GM19438 (cell line): ENCODE measurements around the gene PDSS2.
"Not testable (repeated sequence)": the region's sequence is repeated elsewhere in the genome, so short reads cannot be mapped to it uniquely, and the experiment has no call there.

Experiments used
- ATAC-seq: cut with Tn5 transposase; IDR thresholded peaks from one replicate; pipeline ENCODE4 v1.9.1; 2021; ENCODE audit warnings: low read depth; ENCODE audit not compliant: unreplicated experiment

PDSS2 gene

DNA sequence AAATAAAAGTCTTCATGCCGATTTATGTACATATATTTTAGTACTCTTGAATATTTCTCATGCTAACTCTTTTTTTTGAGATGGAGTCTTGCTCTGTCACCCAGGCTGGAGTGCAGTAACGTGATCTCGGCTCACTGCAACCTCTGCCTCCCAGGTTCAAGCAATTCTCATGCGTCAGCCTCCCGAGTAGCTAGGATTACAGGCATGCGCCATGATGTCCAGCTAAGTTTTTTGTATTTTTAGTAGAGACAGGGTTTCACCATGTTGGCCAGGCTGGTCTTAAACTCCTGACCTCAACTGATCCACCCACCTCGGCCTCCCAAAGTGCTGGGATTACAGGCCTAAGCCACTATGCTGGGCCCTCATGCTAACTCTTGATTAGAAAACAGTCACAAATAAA is 179.4 kb downstream of the PDSS2 start:
- ATAC-seq, result not testable (repeated sequence)

DNA sequence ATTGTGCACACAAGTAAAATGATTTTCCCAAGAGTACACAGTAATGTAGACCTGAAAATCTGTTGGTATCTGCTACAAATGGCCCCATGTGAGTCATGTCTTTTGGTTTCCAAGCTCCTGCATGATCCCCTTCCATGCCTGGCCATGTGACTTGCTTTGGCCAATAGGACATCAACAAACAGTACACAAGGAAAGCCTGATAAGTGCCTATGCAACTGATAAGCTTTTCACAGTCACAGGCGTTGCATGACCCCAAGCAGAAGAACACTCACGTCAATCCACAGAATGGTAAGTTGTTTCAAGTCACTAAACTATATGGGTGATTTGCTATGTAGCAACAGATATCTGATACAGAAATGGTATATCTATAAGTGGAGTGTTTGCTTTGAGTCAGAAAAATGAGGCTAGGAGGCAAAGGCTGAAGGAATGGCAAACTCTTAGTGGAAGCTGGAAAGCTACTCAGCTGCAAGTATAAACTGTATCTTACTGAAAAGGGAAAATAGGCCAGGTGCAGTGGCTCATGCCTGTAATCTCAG is 184.0 kb downstream of the PDSS2 start:
- no peak for ATAC-seq

DNA sequence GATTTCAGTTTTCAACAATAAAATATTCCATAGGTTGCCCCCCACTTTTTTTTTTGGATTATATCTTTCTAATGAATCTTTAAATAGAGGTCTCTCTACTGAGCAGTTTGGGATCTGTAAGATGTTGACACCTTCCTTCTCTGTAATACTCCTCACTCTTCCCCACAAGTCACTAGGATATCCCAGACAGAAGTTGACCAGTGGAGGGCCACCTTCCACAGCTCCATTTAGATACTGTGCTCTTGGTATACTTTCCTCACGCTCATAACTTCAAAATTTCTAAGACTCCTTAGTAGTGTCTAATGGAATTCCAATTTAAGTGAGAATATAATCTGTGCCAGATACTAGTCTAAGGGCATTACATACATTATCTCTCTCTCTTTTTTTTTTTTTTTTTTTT is 185.1 kb downstream of the PDSS2 start:
- ATAC-seq, result no peak

- no peak for ATAC-seq
Measured at GRCh38 chr6:107272246-107272645, 187.1 kb downstream of the PDSS2 start.

- no peak for ATAC-seq
Measured at GRCh38 chr6:107271208-107271790, 188.1 kb downstream of the PDSS2 start.

- ATAC-seq, result no peak
Measured at GRCh38 chr6:107267634-107268033, 191.7 kb downstream of the PDSS2 start.

- no peak for ATAC-seq
Measured at GRCh38 chr6:107267006-107267405, 192.4 kb downstream of the PDSS2 start.

GRCh38 chr6:107266563-107266962 is 192.8 kb downstream of the PDSS2 start:
- ATAC-seq, result no peak

- no peak for ATAC-seq
Measured at GRCh38 chr6:107264357-107264840, 195.0 kb downstream of the PDSS2 start.

DNA sequence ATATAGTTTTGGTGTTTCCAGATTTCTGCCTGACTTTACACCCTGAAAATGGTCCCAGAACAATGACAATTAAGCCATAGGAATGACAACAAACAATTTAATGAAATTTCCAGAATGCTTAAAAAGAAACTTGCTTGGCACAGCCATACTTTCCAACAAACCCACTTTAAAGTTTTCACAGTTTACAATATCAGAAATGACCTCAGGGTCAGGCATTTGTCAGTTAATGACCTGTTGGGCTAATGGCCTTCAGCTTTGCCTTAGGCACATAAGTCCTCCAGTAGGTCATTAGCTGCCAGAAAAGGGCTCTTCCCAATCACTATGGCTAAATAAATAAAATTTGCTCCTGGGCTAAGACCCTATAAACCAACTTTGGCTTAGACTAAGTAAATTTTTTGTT is 199.4 kb downstream of the PDSS2 start:
- no peak for ATAC-seq

DNA sequence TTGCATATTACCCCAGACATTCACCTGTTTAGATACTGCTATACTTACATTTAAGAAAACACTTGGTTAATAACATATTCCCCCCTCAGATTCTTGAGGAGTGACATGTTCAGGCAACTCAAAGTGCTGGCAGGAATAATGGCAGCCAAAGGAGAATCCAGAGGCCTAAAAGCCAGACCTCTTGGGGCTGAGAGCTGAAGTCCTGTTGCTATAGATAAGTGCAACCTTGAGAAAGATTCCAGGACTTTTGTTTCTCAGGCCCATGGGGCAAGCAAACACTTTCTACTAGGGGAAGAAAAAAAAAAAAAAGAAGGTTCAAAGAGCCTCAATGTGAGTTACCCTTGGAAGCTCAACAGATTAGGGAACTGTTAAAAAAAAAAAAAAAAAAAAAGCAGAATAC is 211.2 kb downstream of the PDSS2 start:
- ATAC-seq, result no peak

- no peak for ATAC-seq
Measured at GRCh38 chr6:107246972-107247615, 212.3 kb downstream of the PDSS2 start.

- ATAC-seq, result no peak
Measured at GRCh38 chr6:107246249-107246971, 213.0 kb downstream of the PDSS2 start.

GRCh38 chr6:107244742-107245480 is 214.5 kb downstream of the PDSS2 start:
- ATAC-seq, result no peak

DNA sequence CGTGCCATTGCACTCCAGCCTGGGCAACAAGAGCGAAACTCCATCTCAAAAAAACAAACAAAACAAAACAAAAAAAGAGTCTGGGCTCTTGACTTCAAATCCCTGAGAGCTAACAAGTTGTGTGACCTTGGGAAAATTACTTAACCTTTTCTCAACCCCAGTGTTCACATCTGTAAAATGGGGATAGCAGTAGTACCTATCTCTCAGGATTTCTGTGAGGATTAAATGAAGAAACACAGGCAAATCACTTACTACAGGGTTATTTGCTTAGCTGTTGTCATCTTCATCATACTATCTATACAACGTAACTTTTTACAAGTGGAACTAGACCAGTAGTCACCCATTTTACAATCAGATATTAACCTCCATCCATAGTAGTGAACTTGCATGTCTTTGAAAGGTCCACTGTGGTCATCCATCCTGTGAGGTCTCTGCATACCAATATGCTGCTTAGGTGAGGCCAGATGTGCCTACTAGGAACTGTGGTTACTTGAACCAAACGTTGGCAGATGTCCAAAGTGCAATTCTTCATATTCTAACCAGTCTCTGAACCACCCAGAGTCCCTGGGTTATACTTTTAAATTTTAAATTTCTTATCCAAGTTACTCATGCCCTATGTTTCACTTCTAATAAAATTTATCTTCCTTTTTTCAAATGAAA is 215.2 kb downstream of the PDSS2 start:
- no peak for ATAC-seq

GRCh38 chr6:107243471-107243870 is 215.9 kb downstream of the PDSS2 start:
- ATAC-seq, result no peak

- ATAC-seq, result no peak
Measured at GRCh38 chr6:107237992-107238660, 221.2 kb downstream of the PDSS2 start.

DNA sequence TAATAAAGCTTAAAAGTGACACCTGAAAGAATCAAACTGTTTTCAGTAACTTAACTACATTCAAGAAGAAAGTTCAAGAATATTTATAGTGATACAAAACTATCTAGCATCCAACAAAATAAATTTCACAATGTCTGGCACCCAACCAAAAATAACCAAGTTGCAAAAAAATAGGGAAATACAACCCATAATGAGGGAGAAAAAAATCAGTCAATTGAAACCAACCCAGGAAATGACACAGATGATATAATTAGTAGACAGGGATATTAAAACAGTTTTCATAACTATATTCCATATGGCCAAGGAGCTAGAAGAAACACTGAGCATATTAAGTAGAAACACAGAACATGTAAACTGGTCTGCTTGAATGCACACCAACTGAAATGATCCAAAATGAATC is 223.9 kb downstream of the PDSS2 start:
- ATAC-seq, result no peak

DNA sequence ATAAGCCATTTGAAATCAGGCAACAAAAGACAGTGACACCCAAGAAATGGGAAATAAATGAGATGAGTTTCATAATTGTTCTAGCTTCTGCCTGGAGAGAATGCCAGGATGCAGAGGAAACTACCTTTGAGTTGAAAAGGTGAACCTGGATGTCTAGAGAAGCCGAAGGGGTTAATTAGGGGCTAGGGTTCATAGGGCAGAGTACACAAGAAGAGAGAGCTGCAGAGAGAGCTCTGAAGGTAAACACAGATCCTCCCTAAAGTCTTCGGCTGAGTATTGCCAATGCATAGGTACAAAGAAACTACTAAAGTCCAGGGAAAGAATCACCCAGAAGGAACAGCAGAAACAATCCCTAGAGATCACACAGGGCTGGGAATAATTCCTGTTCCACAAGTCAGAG is 224.4 kb downstream of the PDSS2 start:
- ATAC-seq, result no peak

GRCh38 chr6:107231243-107231642 is 228.1 kb downstream of the PDSS2 start:
- no peak for ATAC-seq
